ENCODE measurements around the gene MPHOSPH9. TPM values are rescaled to one million over a fixed set of nuclear protein-coding genes. Genes with fewer than 3 reads are reported as not detected.

MPHOSPH9 gene
- total RNA-seq, 1 donor, result 68.9 TPM

DNA sequence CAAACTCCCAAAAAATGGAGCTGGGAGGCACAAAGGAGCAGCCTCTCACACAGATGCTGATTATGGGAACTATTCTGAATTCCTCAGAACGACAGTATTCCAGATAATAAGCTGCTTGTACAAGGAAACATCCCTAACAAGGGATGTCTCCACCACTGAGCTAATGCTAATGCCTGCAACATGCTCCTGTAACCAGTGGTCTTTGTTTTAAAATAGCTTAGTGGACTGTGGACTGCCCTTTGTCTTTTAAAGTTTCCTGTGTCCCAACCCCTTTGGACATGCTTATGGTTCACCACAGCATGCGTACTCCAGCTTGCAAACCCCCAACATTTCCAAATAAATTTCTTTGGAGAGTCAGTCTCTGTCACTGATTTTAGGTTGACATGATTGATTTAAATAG, 65.6 kb downstream of the MPHOSPH9 start:
- no peak overlapping the region for H3K4me3 ChIP-seq (ENCODE audit: low read depth, low read length)
- DNase-seq (ENCODE audit: low read depth), result no peak
- TF ChIP-seq, protein P1, sequence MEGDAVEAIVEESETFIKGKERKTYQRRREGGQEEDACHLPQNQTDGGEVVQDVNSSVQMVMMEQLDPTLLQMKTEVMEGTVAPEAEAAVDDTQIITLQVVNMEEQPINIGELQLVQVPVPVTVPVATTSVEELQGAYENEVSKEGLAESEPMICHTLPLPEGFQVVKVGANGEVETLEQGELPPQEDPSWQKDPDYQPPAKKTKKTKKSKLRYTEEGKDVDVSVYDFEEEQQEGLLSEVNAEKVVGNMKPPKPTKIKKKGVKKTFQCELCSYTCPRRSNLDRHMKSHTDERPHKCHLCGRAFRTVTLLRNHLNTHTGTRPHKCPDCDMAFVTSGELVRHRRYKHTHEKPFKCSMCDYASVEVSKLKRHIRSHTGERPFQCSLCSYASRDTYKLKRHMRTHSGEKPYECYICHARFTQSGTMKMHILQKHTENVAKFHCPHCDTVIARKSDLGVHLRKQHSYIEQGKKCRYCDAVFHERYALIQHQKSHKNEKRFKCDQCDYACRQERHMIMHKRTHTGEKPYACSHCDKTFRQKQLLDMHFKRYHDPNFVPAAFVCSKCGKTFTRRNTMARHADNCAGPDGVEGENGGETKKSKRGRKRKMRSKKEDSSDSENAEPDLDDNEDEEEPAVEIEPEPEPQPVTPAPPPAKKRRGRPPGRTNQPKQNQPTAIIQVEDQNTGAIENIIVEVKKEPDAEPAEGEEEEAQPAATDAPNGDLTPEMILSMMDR (IDR thresholded peaks at IDR 0.05; ENCODE audit: insufficient read depth, low read length), result no peak

DNA sequence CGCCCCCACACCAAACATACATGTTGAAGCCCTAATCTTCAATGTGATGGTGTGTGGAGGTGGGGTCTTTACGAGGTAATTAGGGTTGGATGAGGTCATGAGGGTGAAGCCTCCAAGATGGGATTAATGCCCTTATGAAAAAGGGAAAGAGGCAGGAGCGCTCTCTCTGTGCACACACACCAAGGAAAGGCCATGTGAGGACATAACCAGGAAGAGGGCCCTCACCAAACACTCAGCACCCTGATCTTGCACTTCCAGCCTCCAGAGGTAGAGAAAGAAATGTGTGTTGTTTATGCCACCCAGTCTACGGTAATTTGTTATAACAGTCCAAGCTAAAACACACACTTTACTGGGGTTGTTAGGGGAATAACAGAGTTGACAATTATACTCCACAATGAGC, 67.4 kb downstream of the MPHOSPH9 start:
- TF ChIP-seq, protein P1 (IDR thresholded peaks at IDR 0.05; ENCODE audit: insufficient read depth, low read length), result no peak
- DNase-seq (ENCODE audit: low read depth), result no peak
- H3K4me3 ChIP-seq (ENCODE audit: low read depth, low read length), result no peak overlapping the region

DNA sequence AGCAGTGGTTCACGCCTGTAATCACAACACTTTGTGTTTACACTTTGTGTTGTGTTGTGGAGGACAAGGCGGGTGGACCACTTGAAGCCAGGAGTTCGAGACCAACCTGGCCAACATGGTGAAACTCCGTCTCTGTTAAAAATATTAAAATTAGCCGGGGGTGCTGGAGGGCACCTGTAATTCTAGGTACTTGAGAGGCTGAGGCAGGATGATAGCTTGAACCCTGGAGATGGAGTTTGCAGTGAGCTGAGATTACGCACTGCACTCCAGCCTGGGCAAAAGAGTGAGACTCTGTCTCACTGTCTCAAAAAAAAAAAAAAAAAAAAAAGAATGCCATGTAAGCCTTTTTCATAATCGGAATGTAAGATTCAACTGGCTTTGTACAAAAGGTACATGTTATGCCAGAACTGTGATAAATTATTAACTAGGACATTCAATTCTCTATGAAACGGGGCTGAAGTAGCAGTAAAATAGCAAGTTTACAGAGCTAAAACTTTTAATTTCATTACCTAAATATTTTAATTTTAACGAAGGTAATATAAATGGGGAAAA, 68.2 kb downstream of the MPHOSPH9 start:
- TF ChIP-seq, protein P1 (IDR thresholded peaks at IDR 0.05; ENCODE audit: insufficient read depth, low read length), result no peak
- DNase-seq (ENCODE audit: low read depth), result no peak
- H3K4me3 ChIP-seq (ENCODE audit: low read depth, low read length), result no peak overlapping the region

GRCh38 chr12:123164222-123164621, 68.7 kb downstream of the MPHOSPH9 start:
- H3K4me3 ChIP-seq (ENCODE audit: low read depth, low read length), result no peak overlapping the region
- no peak for DNase-seq (ENCODE audit: low read depth)
- TF ChIP-seq, protein P1 (IDR thresholded peaks at IDR 0.05; ENCODE audit: insufficient read depth, low read length), result no peak

DNA sequence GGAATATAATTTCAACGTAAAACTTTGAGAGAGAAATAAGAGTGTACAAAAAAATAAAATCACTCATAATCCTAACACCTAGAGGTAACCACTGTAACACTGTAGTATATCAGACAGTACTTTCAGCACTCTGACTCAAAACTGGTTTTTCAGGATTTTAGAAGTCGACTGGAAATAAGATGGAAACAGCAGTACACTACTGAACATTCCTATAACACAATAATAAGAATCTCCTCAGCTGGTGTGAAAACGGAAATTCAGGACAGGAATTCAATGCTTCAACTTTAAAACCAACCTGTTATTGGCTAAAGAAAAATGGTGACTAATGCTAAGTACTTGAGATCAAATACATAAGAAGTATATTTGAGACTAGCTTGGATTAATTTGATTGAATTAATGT, 69.7 kb downstream of the MPHOSPH9 start:
- TF ChIP-seq, protein P1 (IDR thresholded peaks at IDR 0.05; ENCODE audit: insufficient read depth, low read length), result no peak
- no peak overlapping the region for H3K4me3 ChIP-seq (ENCODE audit: low read depth, low read length)
- no peak for DNase-seq (ENCODE audit: low read depth)

- no peak for DNase-seq (ENCODE audit: low read depth)
- no peak overlapping the region for H3K4me3 ChIP-seq (ENCODE audit: low read depth, low read length)
Measured at GRCh38 chr12:123160801-123161487, 72.0 kb downstream of the MPHOSPH9 start.

More at GRCh38 chr12:123160801-123161487, 72.0 kb downstream of the MPHOSPH9 start:
- TF ChIP-seq, protein P1 (IDR thresholded peaks at IDR 0.05; ENCODE audit: insufficient read depth, low read length), result no peak

Measured in fibroblast of the aortic adventitia (primary cell).